ENCODE results near the gene DNAAF8.

DNAAF8 gene

GRCh38 chr16:4785758-4786433, 51.6 kb downstream of the DNAAF8 start:
- DNase-seq, result no peak

DNA sequence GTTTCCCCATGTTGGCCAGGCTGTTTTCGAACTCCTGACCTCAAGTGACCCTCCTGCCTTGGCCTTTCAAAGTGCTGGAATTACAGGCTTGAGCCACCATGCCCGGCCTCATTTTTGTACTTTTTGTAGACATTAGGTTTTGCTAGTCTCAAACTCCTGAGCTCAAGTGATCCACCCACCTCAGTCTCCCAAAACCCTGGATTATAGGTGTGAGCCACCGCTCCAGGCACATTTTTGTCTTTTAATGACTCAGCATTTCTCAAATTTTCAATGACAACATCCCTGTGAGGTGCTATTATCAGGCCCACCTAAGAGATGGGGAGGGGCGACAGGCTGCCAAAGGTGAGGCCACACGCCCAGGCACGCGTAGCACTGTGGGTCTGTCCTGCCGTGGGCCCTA, 52.7 kb downstream of the DNAAF8 start:
- DNase-seq, result no peak

GRCh38 chr16:4787627-4788482, 53.5 kb downstream of the DNAAF8 start, which contains the start of gene SEPTIN12:
Gene SEPTIN12 (minus strand): TSS chr16:4788345. CDS start chr16:4787645, 700 bp downstream.
- no peak for DNase-seq

GRCh38 chr16:4788489-4788889, 54.2 kb downstream of the DNAAF8 start:
- no peak for DNase-seq

- DNase-seq, result no peak
Observed at GRCh38 chr16:4788910-4789309, 54.6 kb downstream of the DNAAF8 start.

DNA sequence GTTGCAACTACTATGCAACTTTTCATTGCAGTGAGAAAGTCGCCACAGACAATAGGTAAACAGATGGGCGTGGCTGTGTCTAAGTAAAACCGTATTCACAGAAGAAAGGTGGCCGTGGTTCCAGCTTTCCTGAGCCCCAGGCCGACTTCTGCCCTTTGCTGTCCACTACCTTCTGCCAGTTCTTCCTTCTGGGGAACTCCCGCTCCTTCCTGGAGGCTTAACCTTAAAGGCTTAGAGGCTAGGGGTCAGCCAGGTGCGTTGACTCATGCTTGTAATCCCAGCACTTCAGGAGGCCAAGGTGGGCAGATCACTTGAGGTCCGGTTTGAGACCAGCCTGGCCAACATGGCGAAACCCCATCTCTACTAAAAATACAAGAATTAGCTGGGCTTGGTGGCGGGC, 55.9 kb downstream of the DNAAF8 start:
- no peak for DNase-seq

- no peak for DNase-seq
Observed at GRCh38 chr16:4790871-4791270, 56.5 kb downstream of the DNAAF8 start.

- DNase-seq, result no peak
Observed at GRCh38 chr16:4792951-4793513, 58.7 kb downstream of the DNAAF8 start.

GRCh38 chr16:4795181-4795827, 61.0 kb downstream of the DNAAF8 start, which contains the start of gene SMIM22:
Gene SMIM22 (plus strand): TSS chr16:4795369. CDS start chr16:4795735, 366 bp downstream.
- DNase-seq, result no peak

DNA sequence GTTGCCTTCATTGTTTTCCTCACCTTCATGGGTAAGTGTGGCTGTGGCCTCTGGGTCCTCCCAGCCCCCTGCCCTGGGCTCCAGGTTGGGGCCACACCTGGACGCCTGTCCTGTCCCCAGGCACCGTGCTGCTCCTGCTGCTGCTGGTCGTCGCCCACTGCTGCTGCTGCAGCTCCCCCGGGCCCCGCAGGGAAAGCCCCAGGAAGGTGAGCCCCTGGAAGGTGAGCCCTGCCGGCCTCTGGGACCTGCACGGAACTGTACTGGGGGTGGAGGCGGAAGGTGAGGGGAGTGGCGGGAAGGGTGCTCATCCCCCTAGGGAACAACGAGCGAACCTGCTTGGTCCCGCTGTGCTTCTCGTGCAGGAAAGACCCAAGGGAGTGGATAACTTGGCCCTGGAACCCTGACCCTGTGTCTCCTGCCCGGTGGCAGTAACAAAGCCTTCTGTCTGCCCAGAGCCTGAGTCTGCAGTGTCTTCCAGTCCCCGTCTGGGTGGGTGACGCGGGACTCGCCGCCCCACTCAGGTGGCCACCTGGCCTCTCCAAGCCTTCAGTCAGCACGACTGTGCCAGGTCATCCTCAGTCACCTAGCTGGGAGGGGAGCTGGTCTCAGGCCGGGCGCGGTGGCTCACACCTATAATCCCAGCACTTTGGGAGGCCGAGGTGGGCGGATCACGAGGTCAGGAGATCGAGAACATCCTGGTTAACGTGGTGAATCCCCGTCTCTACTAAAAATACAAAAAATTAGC, 61.7 kb downstream of the DNAAF8 start:
- DNase-seq, result no peak

DNA sequence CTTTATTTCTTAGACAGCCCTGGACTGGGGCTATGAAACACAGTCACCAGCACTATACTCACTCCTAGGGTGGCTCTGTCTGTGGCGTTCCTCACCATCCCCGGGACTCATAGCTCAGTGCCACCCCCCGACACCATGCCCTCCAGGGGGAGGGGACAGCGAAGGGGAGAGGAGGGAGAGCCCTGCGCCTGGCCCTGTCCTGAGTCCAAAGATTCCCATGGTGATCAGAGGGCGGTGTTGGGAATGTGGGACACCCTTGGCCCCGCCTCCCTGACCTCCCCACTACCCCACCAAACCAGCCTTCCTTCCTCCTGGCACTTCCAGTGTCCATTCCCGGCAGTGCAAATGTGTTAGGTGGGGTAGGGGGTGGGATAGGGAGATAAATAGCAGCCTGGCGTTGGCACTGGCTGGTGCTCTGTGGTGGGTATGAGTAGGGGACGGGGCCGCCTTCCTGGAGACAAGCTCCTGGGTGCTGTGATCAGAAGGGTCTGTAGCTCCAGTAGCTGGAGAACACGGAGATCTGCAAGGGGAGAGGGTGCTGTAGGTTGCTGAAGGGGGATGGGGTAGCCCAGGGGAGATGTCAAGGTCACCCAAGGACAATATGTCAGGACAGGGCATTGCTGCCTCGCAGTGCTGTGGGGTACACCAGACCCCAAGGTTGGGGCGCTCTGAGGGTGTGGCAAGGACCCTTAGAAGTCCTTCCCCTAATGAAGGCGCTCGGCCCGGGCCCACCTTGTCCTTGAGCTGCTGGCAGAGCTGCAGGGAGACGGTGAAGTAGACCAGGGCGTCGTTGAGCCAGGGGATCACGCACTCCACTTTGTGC, 62.9 kb downstream of the DNAAF8 start:
- no peak for DNase-seq

DNA sequence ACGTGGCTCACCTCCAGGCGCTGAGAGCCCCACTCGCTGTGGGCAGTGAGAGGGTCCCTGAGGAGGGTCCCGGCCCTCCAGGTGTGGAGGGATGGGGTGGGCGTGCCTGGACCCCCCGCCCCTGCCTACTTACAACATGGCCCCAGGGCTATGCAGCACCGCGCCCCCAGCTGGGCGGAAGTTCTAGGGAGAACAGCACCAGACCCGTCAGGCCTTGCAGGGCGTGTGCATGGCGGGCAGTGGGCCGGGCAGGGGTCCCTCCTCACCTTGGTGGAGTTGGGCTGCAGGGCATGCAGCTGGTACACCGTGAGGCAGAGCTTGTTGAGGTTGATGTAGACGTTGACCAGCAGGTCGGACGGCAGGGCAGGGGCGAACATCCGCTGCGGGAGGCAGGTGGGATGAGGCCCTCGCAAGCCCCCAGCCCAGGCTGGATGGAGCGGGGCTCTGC, 63.5 kb downstream of the DNAAF8 start:
- no peak for DNase-seq

GRCh38 chr16:4798456-4798855, 64.1 kb downstream of the DNAAF8 start:
- no peak for DNase-seq

All from NCI-H526 treated with DMSO at 0.1 percent for 48 hours (cell line).